ENCODE data around the gene PTPN2.

DNA sequence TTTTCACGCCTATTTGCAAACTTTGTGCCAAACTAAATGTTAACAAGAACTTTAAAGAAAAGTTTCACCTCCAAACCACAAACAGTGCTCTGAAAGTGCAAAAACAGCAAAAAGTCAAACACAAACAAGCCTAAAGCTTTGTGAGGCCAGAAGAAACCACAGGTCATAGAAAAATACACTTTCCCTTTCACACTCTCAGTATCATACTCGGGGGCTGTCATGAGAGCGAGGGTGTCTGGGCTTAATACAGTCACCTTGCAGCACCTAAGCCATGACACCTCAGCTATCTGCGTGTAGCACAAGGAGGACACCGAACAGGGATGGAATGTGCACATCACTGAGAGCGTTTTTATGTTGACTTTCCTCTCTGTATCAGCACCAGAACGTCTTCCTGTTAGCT, 37.1 kb upstream of the PTPN2 start:
- no peak for TF ChIP-seq CTCF (IDR thresholded peaks at IDR 0.05)
- no peak for TF ChIP-seq POLR2A (IDR thresholded peaks at IDR 0.05)
